Sigmoid colon (tissue), 4 donors: ENCODE results near the gene UBE2L6.

ENCODE experiments used
- CTCF ChIP-seq, 4 experiments: fragments of 450-650 bp in 3 of 4; fragments of 200-600 bp in 1 of 4; IDR thresholded peaks; one replicate each; pipeline ENCODE4 v1.5.1; 2016 to 2019; ENCODE audit warnings: antibody characterized with exemption in 4 of 4, mild to moderate bottlenecking in 3 of 4, moderate library complexity in 2 of 4
- EP300 ChIP-seq, 4 donors: sonication (generic); formaldehyde crosslinking; IDR thresholded peaks; one replicate each; pipeline ENCODE4 v1.6.1; 2017; ENCODE audit warnings: antibody characterized with exemption in 4 of 4
- POLR2A ChIP-seq, 2 donors: fragments of 450-650 bp; IDR thresholded peaks; one replicate each; pipeline ENCODE4 v1.6.1; 2016; ENCODE audit warnings: antibody characterized with exemption in 2 of 2, mild to moderate bottlenecking in 2 of 2, moderate library complexity in 2 of 2
- POLR2AphosphoS5 ChIP-seq, 4 donors: sonication (generic); formaldehyde crosslinking; IDR thresholded peaks; one replicate each; pipeline ENCODE4 v1.6.1; 2017; ENCODE audit warnings: antibody characterized with exemption in 4 of 4

- TF ChIP-seq CTCF (IDR thresholded peaks at IDR 0.05) (no peak), POLR2AphosphoS5 (IDR thresholded peaks at IDR 0.05) (no peak), POLR2A (IDR thresholded peaks at IDR 0.05) (no peak), EP300 (IDR thresholded peaks at IDR 0.05) (no peak)
Observed at GRCh38 chr11:57566905-57567514, 462 bp downstream of the UBE2L6 start.
